ENCODE data around the gene SMTNL2.

Gene SMTNL2

DNA sequence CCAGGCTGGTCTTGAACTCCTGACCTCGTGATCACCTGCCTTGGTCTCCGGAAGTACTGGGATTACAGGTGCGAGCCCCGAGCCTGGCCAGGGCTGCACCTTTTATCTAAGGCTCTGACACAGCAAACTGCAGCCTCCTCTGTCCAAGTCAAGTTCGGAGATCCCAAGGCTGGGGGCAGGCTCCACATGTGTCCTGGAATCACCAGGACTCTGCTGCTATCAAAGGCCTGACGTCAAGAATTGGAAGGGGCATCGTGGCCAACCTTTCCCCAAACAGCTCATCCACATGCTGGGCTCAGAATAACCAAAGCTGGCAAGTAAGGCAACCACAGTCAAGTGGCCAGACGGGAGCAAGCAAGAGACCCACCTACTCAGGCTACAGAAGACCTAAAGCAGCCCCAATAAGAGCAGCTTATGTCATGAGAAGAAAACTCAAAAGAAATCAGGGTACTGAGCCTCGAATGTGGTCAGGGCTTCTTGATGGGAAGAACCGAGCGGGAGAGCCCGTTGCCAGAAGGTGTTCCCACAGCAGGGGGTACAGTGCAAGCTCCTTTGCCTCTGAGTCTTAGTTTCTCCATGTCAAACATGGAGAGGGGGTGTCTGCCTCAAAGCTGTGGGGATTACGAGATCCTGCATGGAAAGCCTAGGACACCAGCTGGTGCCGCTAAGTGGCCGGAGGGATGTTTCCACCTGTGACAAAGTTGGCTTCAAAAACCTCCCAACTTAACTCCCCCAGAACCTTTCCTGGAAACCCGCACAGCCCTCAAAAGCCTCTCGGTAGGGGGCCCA lies 37.0 kb upstream of the SMTNL2 start:
- DNase-seq, result no peak

DNA sequence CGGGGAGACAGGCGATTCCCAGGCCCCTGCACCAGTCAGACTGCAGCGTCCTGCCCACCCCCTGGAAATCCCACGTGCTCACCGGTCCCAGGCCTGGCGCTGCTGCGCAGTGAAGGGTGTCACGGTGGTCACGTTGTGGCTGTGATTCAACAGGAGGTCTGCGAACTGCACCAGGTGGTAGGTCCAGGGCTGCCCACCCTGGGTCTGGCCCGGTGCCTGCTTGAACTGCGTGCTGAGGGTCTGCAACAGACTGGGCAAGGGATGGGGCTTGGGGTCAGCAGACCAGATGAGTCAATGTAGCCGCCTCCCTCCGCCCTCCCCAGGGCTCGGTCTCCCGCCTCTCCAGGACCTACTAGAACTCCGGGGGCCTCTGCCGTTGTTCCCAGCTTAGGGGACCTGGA lies 36.3 kb upstream of the SMTNL2 start:
- no peak for DNase-seq

DNA sequence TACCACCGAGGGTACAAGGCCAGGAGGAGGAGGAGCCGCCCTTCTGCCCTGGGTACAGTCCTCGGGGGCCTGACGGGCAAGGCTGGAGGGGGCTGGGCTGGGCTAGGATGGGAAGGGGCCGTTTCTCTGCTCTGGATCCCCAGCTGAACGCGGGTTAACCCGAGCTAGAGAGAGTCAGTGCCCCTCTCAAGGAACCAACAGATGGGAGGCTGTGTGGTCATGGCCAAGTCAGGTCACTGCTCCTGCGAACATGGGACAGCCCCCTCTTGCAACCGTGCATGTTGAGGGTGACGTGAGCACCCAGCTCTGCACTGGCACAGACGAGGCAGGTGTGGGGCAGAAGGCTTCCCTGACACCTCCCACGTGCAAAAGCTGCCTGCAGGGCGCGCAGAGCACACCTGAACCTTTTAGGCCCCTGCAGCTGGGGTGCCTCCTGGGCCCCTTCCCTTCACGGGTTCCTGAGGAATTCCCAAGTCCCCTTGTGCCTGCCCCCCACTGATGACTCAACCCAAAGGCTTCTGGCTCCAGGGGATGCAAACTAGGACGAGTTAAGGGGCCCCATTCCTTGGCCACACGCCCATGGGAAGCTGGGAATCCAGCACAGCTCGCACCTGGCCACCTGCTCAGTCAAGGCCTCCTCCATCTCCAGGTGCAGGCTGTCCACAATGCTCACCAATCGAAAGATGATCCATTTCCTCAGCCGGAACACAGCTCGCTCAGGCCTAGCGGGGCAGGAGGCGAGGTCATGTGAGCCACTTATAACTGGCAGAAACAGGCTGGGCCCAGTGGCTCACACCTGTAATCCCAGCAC lies 35.4 kb upstream of the SMTNL2 start:
- no peak for DNase-seq

- DNase-seq, result no peak
These were observed 34.4 kb upstream of the SMTNL2 start for GRCh38 chr17:4549781-4550533.

DNA sequence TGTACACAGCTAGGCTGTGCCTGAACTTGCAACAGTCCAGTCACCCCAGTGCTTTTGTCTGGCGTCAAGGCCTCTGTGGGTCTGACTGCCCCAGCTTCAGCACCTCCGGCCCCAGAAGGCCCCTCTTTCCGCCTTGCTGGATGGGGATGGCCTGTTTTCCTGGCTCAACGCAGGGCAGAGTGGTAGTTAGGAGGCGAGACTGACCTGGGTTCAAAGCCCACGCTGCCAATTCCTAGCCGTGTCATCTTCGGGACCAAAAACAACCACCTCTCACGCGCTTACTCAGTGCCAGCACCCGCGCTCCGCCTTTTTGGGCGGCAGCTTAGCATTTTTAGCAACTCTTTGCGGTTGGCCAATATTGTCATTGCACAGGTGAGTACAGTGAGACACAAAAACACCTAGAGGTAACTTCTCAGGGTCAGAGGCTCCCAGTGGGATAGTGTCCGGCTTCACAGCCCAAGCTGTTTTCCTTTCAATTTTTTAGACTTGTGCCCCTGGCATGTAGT lies 33.7 kb upstream of the SMTNL2 start:
- no peak for DNase-seq

DNA sequence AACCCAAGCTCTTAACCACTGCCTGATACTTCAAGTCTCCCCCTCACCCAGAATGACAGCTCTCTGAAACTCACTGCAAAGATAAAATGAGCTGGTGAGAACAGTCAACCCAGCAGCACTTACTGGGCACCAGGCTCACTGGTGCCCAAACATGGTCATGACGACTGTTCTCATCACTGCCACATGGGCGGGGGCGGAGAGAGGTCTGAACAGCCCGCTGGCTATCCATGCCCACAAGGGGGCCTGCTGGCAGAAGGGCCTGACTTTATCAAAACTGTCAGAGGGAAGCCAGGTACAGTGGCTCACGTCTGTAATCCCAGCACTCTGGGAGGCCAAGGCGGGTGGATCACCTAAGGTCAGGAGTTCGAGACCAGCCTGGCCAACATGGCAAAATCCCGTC lies 33.2 kb upstream of the SMTNL2 start:
- no peak for DNase-seq

- DNase-seq, result no peak
These were observed 32.4 kb upstream of the SMTNL2 start for GRCh38 chr17:4551796-4552525.

DNA sequence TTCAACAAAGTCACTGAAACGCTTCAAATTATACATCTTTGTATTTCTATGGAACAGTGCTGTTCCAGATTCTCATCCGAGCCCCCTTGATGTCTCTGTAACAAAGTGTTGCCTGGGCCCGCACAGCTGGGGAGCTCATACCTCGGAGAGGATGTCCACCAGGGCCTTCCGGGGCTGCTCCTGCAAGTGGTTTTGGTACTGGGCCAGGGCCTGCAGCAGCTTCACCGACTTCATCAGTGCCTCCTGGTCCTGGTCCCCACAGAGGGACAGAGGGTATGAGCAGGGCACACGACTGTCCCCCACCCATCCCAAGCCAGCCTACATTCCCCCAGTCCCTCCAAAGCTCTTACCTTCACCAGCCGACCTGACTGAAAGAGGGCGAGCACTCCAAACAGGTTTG lies 30.7 kb upstream of the SMTNL2 start:
- no peak for DNase-seq

DNA sequence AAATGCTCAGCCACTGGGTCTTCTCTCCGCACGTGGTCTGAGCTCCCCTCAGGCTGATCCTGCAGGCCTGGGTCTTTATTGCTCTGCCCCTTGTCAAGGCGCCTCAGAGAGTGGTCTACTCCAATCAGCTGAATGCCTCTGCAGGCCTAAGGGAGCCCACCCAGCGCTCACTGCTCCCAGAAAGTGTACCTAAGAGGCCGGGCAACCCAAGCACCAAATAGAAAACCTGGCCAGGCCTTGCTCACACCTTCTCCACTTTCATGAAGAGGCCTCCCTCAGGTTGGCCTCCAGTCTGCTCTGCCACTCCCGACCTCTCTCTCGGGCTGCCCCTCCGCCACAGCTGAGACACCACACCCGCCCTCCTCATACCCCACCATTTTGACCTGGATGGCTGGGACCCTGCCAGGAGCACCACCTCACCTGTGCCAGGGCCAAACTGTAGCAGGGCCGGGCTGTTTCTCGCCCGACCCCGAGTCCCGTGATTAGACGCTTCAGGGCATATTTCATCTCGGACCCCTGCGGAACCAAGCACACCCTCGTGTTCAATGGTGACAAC lies 29.8 kb upstream of the SMTNL2 start:
- DNase-seq, result no peak

DNA sequence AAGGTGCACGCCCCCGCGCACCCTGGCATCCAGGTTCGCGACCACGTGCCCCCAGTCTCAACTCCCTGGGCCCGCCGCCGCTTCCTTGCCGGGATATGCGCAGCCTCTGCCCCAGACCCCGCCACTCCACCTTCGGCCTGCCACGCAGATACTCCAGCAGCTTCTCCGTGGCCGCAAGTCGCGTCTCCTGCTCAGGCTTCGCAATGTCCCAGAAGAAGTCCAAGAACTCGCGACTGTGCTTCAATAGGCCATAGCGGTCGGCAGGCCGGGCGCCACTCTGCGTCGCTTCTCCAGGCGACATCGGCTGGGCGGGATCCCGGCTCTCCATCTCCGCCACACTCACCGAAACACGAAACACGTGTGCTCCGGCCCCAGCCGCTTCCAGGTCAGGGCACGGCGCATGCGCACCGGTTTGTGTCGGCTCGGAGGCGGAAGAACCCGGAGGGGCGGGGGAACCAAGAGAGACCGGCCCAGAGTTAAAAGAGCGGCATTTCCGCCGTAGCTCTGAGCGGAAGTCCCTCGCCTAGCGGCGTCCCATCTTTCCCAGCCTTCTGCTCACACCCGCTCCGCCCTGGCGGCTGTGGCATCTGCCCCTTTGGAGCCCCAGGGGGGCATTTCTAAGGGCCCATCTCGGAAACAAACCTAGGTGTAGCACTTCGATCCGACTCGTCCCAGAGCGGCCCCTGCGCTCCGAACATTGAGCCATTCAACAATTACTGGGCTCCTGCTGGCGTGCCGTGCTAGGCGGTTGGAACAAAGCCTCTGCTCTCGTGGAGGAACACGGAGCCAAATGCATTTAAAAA lies 29.1 kb upstream of the SMTNL2 start, which contains the start of gene MYBBP1A:
TSS of gene MYBBP1A (minus strand) at position 388 of the 803 bp plus-strand sequence. CDS start at position 328, 60 bp downstream.
- peak; percentile 40 for DNase-seq

GRCh38 chr17:4555873-4556759 lies 28.2 kb upstream of the SMTNL2 start:
- no peak for DNase-seq

- no peak for DNase-seq
These were observed 27.3 kb upstream of the SMTNL2 start for GRCh38 chr17:4556996-4557395.

DNA sequence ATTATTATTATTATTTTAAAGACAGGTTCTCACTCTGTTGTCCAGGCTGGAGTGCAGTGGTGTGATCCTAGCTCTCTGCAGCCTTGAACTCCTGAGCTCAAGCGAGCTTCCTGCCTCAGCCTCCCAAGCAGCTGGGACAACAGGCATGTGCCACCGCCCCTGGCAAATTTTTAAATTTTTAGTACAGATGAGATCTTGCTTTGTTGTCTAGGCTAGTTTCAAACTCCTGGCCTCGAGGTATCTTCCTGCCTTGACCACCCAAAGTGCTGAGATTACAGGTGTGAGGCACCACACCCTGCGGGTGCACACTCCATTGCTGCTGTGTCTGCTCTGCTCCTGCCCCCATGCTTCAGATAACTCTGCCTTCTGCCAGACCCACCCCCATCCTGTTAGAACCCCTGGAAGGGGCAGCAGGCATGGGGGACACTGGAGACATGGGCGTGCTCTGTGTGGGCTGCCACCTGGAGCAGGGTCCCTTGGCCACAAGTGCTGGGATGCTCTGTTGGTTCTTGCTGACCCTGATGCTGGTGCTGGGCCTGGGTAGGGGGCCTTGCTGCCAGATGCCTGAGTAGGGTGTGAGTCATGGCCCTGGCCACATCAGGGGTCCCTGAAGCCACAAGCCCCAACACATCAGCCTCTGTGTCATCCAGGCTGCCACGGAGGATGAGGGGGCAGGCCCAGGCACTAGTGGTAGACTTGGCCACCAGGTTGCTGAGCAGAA lies 26.5 kb upstream of the SMTNL2 start:
- DNase-seq, result no peak

DNA sequence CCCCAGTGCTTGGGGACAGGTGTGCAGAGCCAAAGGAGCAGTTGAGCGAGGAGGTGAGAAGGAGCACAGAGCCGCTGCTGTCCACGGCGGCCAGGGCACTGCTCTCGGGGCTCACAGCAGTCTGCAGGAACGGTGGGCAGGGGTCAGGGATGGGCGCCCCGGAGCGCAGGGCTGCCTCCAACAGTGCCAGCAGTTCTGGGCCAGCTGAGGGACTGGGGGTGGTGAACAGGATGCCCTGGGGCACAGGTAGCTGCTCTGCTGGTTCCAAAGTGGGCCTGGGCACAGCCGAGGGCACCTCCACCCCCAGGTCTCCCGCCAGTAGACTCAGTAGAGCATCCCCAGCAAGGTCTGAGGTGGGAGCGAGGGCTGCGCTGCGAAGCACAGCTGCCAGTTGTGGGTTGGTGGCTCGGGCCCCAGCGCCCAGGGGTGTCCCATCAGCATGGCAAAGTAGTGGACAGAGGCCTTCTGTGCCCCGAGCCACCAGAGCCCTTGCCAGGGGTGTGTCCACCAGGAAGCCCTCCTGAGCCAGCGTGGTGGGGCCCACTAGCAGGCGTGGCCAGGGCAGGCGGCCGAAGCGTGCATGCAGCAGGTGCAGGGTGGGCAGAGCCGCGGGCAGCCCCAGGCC lies 25.9 kb upstream of the SMTNL2 start:
- no peak for DNase-seq

DNA sequence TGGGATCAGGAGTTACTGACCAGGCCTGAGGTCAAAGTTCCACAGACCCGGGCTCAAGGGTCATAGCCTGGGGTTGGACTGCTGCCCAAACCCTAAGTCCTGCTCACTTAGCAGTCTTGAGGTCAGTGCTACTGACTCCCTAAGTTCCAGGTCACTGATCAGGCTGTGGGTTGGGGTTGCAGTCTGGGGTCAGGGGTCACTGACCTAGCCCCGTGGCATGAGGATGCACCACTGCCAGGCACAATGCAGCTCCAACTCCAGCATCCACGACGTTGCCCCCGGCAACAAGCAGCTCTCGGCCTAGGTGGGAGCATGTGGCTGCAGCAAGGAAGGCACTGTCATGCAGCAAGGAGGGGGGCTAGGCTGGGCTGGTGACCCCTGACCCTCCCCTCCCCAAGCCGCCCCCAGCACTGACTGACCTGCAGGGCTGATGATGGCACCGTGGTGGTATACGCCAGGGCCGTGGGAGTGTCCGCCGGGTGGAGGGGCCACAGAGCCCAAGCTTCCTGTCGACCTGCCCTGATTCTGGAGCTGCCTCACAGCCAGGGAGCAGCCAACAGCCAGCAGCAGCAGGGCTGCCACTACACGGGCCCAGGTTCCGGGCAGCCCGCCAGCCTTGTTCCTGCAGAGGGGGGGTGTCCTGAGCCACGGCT lies 25.1 kb upstream of the SMTNL2 start:
- no peak for DNase-seq

GRCh38 chr17:4559966-4560365 lies 24.4 kb upstream of the SMTNL2 start:
- no peak for DNase-seq

GRCh38 chr17:4560421-4560820 lies 23.9 kb upstream of the SMTNL2 start, which contains the start of gene GGT6:
TSS of gene GGT6 (minus strand) at chr17:4560577. CDS start at chr17:4560521, 56 bp downstream.
- DNase-seq, result no peak

DNA sequence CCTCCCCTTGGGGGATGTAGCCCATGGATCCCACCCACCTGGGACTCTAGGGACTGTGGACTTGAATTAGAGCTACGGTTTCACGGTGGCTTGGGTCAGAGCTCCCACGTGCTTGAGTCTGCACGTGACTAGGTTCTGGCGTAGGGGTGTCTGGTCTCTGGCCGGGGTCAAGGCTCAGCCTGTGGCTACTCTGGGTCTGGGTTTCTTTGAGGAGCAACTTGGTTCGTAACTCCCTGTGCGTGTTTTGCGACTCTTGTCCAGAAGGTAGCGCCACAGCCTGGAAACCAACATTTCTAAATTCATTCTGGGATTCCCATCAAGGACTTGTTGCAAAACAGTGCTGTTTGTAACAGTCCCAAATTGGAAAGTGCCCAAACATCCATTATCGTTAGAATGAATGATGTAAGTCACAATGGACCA lies 23.5 kb upstream of the SMTNL2 start:
- DNase-seq, result no peak
